Pericardium fibroblast (primary cell): Measurements from ENCODE around the gene SLC9B1. TPM values are rescaled to one million over a fixed set of nuclear protein-coding genes. Genes with fewer than 3 reads are reported as not detected.

ENCODE experiments used
- total RNA-seq: library from RNA; depleted of rRNA; stranded (reverse); fragments of >200 nt; gene quantifications from 2 replicates; pipeline ENCODE4 v1.2.3, GENCODE V29; 2015

The SLC9B1 gene
- 0.23 and 0.26 TPM in 2 replicates for total RNA-seq

GRCh38 chr4:103019308-103020124 lies at the start of gene SLC9B1:
Gene SLC9B1 (minus strand): TSS chr4:103019705. CDS start chr4:102991711, 27,994 bp downstream.

DNA sequence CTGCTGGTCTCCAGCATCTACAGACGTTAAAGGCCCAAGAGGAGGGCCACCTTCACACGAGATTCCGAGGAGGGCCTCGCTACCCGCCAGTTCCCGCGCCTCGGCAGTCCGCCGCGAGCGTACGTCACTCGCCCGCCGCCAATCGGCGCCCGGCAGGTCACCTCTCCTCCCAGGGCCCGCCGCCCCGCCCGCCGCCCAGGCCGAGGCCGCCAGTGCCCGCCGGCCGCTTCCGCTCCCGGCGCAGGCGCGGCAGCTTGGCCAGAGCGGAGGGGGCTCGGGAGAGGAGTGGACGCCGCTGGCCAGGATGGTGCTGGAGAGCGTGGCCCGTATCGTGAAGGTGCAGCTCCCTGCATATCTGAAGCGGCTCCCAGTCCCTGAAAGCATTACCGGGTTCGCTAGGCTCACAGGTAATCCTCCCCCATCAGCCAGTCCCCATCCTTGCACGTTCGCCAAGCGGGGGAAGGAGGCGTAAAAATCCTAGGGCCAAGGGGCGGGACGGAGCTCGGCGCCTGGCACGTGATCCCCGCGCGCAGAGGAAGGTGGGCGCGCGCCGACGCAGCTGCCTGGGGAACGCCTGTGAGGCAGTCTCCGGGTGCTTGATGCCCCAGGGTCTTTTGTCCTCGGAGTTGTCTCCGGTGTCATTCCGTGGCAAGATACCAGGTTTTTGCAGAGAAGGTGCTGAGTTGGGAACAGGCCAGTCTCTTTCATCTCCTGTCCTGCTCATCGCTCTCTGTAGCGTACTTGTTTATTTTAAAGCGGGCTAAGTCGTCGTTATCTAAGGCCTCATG lies 150.5 kb downstream of the SLC9B1 start, which contains the start of gene CISD2:
Gene CISD2, plus strand, starts transcription at position 212 of the 788 bp plus-strand sequence. Its CDS starts 93 bp downstream, at position 305.

Other genes with a start within 250 kb of the SLC9B1 start
- gene UBE2D3, start 192.2 kb downstream of the SLC9B1 start, total RNA-seq, result 250 and 282 TPM in 2 replicates
- 14.4 and 22.0 TPM in 2 replicates for gene CISD2, start 150.7 kb downstream of the SLC9B1 start, total RNA-seq
- 11.5 and 15.3 TPM in 2 replicates for gene SLC9B2, start 57.1 kb upstream of the SLC9B1 start, total RNA-seq
- gene BDH2, start 80.1 kb upstream of the SLC9B1 start, total RNA-seq, result 45.6 and 69.8 TPM in 2 replicates
- 0.77 and 64.1 TPM in 2 replicates for gene CENPE, start 178.6 kb upstream of the SLC9B1 start, total RNA-seq